HG02678 (cell line): ENCODE data around the gene BRMS1.
"Not testable (repeated sequence)": the region's sequence is repeated elsewhere in the genome, so short reads cannot be mapped to it uniquely, and the experiment has no call there.

Experiments used
- ATAC-seq: cut with Tn5 transposase; IDR thresholded peaks from one replicate; pipeline ENCODE4 v1.9.1; 2021; ENCODE audit warnings: mild to moderate bottlenecking, moderate library complexity; ENCODE audit not compliant: unreplicated experiment

Gene BRMS1

DNA sequence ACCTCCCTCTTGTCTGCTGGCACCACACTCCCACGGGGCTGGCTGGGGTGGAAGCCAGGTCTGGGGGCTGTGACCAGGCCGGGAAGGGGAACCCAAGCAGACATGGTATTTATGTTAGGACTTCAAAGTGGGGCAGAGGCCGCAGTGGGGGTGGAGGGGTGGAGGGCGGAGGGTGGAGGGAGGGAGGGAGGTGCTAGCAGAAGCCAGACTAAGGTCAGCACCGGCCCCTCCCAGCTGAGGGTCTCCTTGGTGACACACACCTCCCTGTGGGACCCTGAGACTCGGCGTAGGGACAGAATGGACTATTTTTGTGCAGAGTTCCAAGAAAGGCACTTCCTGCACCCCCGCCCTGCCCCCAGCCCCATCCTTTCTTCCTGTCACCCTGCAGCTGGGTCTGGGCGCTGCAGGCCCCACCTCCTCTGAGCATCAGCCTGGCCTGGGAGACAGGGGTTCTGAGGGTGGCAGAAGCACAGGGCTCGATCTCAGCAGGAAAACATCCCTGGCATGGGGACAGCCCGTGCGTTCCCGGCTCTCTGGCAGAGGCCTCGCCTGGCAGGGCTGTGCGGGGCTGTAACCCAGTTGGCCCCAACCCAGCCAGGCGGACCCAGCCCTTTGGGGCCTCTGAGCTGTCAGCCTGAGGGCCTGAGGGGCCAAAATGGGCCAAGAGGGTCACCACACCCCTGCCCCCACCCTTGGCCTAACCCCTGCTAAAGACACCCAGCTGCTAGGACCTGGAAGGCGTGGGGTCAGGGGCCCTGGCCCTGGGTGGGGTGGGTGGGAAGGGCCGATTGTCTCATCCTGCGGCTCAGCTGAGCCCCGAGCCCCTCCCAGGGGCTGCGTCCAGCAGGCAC lies 18.4 kb downstream of the BRMS1 start:
- no peak for ATAC-seq

GRCh38 chr11:66325263-66325671 lies 19.6 kb downstream of the BRMS1 start:
- ATAC-seq, result no peak

DNA sequence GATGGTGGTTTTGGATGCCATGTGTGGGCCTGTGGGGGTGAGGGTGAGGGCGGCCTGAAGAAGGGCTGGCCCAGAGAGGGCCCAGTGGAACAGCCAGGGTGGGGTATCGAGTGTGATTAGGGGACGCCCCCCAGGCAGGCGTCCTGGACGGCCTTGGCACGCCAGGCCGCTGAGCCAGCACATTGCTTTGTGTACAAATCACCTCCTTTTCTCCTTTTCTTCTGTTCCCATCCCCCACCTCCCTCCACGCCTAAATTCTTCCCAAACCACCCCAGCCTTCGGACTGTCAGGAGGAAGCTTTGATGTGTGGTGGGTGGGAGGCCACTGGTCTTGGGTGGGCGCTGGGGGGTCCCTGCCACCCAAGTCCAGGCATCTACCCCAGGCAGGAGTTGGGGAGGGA lies 20.2 kb downstream of the BRMS1 start:
- ATAC-seq, result no peak

DNA sequence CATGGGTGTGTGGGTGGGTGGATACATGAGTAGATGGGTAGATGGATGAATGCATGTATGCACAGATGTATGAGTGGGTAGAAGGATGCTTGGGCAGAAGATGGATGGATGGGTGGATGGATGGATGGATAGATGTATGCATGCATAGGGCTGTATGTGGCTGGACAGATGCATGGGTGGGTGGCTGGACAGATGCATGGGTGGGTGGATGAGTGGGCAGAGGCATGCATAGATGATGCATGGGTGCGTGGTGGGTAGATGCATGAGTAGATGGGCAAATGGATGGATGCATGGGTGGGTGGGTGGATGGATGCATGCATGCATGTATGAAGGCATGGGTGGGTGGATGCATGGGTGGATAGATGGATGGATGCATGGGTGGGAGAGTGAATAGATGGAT lies 21.2 kb downstream of the BRMS1 start:
- ATAC-seq, result no peak

DNA sequence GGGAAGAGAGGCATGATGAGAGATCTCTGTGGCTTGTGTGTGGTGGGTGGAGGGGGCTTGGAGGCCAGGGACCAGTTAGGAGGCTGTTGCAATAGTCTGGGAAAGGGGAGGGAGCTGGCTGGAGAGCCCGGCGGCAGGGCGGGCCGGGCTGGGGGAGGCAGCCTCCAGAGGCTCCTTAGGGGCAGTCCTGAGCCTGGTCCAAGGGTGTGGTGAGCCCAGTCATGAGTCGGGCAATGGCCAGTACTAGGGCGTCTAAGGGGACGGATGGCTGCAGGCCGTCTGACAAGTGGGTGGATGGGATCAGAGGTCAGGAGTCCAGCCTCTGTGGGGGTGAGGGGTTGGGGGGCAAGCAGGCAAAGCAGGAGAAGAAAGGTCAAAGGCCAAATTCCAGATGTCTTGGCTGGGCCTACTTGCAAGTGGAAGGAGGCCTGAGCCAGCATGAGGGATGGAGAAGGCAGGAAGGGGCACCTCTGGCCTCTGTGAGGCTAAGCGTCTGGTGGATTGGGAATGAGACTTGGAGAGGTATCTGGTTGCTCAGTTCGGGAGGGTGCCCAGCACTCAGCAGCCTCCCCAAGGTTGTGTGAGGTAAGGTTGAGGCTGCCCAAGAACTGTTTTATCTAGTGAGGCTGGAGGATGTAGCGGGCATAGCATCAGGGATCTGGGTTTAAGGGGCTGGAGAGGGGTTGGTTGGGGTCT lies 22.0 kb downstream of the BRMS1 start:
- no peak for ATAC-seq

DNA sequence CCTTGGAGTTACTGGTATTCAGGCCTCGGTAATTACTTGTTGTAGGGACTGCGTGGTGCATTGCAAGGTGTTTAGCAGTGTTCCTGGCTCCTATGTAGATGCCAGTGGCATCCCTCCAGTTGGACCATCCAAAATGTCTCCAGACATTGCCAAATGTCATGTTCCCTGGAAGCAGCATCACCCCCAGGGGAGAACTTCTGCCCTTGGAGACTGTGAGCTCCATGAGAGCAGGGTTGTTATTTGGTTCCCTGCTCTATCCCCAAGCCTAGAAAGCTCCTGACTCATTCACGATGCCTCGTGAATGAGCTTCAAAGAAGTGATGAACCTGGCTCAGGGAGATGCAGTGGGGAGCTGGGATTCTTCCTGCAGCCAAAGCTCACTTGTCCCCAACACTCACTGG lies 23.3 kb downstream of the BRMS1 start:
- no peak for ATAC-seq

- ATAC-seq, result not testable (repeated sequence)
Measured at GRCh38 chr11:66320748-66321147, 24.2 kb downstream of the BRMS1 start.

DNA sequence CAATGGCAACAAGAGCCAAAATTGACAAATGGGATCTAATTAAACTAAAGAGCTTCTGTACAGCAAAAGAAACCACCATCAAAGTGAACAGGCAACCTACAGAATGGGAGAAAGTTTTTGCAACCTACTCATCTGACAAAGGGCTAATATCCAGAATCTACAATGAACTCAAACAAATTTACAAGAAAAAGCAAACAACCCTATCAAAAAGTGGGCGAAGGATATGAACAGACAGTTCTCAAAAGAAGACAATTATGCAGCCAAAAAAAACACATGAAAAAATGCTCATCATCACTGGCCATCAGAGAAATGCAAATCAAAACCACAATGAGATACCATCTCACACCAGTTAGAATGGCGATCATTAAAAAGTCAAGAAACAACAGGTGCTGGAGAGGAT lies 24.6 kb downstream of the BRMS1 start:
- not testable (repeated sequence) for ATAC-seq

DNA sequence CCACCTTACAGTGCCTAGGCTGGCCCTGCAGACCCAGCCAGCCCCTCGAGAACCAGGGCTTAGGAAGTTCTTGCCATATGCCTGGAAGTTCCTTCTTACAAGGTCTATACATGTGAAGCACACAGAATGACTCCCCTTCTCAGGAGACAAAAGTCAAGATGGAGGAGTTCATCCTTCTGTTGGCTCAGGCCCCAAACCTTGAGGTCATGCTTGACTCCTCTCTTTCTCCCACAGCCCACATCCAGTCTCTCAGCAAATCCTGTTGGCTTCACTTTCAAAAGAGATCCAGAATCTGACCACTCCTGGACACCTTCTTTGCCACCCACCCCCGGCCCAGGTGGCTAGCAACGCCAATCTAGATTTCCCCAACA lies 26.3 kb downstream of the BRMS1 start:
- ATAC-seq, result no peak

- ATAC-seq, result no peak
Measured at GRCh38 chr11:66317723-66318599, 26.9 kb downstream of the BRMS1 start.

DNA sequence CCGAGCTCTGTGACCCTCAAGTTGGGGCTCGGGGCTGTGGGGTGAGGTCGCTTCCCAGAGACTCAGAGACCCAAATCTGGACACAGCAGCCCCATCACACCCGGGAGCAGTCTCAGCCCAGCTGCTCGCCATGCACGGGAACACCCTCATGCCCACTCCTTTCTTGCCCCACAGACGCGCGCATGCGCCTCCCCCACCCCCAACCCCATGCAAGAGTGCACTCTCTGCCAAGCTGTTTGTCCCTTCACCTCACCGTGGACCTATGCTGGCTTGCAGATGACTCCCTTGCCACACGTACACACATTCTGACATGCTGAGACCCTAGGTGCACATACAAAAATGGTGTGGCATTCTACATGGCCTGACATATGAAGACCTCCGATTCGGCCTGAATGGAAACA lies 27.6 kb downstream of the BRMS1 start:
- no peak for ATAC-seq

- ATAC-seq, result no peak
Measured at GRCh38 chr11:66316849-66317251, 28.1 kb downstream of the BRMS1 start, which contains the start of gene CD248. TSS of gene CD248 (minus strand) at chr11:66317044. CDS start at chr11:66317027, 17 bp downstream.

DNA sequence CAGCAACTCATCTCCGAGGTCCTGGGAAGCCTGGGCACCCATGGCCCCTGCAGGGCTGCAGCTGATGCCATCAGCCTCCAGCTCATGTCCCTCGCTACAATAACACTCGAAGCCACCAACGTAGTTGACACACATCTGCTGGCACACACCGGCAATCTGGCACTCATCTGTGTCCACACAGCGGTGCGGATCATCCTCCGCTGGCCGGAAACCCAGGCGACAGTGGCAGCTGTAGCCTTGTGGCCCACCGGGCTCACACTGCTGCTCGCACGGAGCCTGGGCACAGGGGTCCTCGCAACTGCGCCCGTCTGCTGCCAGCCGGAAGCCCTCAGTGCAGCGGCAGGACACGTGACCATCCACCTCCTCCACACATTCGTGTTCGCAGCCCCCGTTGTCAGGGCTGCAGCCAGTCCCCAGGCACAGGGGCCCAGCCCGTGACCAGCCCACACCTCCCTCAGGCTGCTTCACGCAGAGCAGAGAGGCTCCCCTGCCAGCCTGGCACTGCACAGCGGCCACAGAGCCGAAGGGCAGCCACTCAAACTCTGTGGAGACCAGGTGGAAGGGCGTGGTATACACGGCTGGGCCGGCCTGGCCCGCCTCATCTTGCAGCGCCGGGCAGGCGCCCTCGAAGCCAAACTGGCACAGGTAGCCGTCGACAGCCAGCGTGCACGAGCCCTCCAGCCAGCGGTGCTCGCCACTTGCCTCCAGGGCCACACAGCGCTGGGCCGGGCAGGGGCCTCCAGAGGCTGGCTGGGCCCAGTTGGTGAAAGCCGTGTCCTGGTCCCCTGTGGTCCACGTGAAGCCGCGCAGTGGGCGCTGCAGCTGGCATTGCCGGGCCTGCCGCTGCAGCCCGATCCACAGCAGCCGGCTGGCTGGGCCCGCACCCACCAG lies 28.7 kb downstream of the BRMS1 start:
- ATAC-seq, result no peak

DNA sequence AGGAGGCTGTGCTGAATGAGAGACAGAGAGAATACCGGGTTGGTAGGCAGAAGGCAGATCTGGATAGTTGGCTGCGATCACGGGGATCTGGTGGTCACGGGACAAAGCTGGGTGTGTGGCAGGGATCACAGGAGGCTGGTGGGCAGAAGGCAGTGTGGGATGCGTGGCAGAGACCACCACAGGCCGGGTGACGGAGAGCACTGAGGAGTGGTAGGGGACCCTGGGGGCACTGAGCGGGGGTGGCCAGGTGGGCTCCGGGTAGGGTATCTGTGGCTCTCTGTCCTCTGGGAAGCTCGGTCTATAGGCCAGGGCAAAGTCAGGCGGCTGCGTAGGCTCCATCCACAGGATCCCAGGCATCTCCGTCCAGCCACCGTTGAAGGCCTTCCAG lies 29.4 kb downstream of the BRMS1 start:
- no peak for ATAC-seq

DNA sequence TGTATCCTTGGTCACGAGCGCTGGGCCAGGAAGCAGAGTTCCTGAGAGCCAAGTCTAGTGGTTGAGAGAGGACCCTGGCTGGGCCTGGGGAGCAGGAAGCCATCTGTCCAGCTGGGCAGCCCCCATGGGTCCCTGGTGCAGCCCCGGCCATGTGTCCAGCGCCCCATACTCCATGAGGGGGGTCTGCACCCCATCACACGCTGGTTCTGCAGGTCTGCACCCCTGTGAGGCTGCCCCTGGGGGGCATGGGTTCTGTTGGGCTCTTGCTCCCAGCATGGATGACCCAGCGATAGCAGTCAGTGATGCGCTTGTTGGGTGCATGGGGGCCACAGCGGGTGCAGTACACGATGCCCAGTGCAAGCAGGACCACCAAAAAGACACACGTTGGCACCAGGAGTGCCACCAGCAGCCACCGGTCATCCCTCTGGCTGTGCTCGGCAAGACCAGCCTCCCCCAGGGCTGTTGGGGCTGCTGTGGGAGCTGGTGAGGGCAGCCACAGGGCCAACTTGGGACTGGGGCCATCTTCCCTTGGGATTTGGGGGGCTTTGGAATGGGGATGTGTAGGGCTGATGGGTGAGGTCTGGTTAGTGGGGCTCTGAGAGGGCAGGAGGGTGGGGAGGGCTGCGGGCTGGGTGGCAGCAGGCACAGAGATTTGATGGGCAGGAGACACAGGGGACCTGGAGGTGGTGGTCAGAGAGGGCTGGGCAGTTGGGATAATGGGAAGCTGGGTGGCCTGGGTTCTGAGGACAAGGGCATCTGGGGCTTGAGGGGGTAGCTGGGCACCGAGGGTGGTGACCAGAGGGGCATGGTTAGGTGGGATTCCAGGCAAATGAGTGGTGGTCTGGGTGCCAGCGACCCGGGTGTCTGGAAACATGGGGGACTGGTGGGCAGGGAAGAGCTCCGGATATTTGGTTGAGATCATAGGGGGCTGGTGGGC lies 30.1 kb downstream of the BRMS1 start:
- no peak for ATAC-seq

GRCh38 chr11:66314186-66314501 lies 30.8 kb downstream of the BRMS1 start:
- ATAC-seq, result no peak

- no peak for ATAC-seq
Measured at GRCh38 chr11:66313321-66314185, 31.4 kb downstream of the BRMS1 start.

DNA sequence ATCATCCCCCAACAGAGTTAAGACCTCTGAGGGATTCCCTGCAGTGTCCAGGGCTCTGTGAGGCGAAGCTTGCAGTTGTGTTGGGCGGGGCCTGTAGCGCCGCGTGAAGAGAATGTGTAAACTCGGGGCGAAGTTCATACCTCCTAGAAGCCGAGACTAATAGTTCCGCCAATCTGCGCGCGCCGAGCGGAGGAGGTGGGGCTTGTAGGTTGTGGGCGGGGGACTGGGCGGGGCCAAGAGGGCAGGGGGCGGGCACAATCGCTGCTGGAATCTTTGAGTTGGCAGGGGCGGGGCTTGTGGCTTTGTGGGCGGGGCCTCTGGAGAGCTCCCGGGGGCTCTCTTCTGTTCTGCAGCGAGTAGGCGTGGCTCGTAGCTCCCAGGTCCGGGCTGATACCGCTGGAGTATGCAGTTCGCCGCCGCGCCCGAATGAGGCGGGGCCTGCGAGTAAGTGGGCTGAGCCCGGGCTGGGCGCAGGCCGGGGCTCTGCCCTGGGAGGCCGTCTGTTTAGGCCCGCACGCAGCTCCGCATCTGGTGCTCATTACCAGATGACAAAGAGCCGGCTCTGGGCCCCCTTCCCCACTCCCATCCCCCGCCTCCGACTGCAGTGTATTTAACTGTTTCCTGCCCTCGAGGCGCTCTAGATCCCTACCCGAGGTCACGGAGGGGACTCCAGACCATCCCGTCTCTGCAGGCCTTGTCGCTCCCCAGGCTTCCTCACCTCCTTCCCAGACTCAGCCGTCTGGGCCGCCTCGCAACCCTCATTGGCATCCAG lies 32.2 kb downstream of the BRMS1 start:
- ATAC-seq, result peak; percentile 71
